Natural killer cell (primary cell): ENCODE measurements around the gene MTG1. TPM values are rescaled to one million over a fixed set of nuclear protein-coding genes. Genes with fewer than 3 reads are reported as not detected.

Source experiments
- ATAC-seq, 3 donors: fragments of 150-1000 bp in 2 of 3; fragments of 200-7000 bp in 1 of 3; cut with Tn5 transposase; 1 replicate in 1 of 3; 2 replicates in 2 of 3; pipeline ENCODE4 v1.10.0; 2021; ENCODE audit warnings: mild to moderate bottlenecking in 2 of 3, moderate library complexity in 2 of 3
- DNase-seq, 2 donors: peaks; one replicate each; pipeline versions ENCODE4 v3.0.0 to v3.0.0-alpha.2; 2013 to 2021; ENCODE audit warnings: mixed read lengths in 1 of 2
- H3K27ac ChIP-seq: one replicate; pipeline ENCODE4 v1.5.1; 2013; ENCODE audit warnings: mild to moderate bottlenecking, low read length
- H3K27me3 ChIP-seq: one replicate; pipeline ENCODE4 v1.6.1; 2013; ENCODE audit warnings: low read length; ENCODE audit not compliant: control insufficient read depth, insufficient read depth
- H3K36me3 ChIP-seq: one replicate; pipeline ENCODE4 v1.6.1; 2013; ENCODE audit warnings: low read length; ENCODE audit not compliant: control insufficient read depth, insufficient read depth
- H3K4me1 ChIP-seq: one replicate; pipeline ENCODE4 v1.6.1; 2013; ENCODE audit warnings: low read length; ENCODE audit not compliant: control insufficient read depth, insufficient read depth
- H3K4me3 ChIP-seq: one replicate; pipeline ENCODE4 v1.5.1; 2013; ENCODE audit warnings: low read length
- H3K9me3 ChIP-seq: one replicate; pipeline ENCODE4 v1.6.1; 2013; ENCODE audit warnings: low read length; ENCODE audit not compliant: control insufficient read depth, insufficient read depth
- H3K27ac Mint-ChIP-seq, 2 donors: one replicate each; pipeline ENCODE4 v1.8.0; 2022; ENCODE audit warnings: mild to moderate bottlenecking in 2 of 2, mixed read lengths in 2 of 2, moderate library complexity in 1 of 2
- H3K27me3 Mint-ChIP-seq, 2 donors: one replicate each; pipeline ENCODE4 v1.8.0; 2022; ENCODE audit warnings: low read depth in 2 of 2, mixed read lengths in 2 of 2
- H3K36me3 Mint-ChIP-seq: one replicate; pipeline ENCODE4 v1.8.0; 2022; ENCODE audit warnings: mixed read lengths
- H3K4me1 Mint-ChIP-seq, 2 donors: one replicate each; pipeline ENCODE4 v1.8.0; 2022; ENCODE audit warnings: mixed read lengths in 2 of 2
- H3K4me3 Mint-ChIP-seq: one replicate; pipeline ENCODE4 v1.8.0; 2022; ENCODE audit warnings: mild to moderate bottlenecking, moderate library complexity, mixed read lengths
- H3K9me3 Mint-ChIP-seq, 2 donors: one replicate each; pipeline ENCODE4 v1.8.0; 2022; ENCODE audit warnings: mixed read lengths in 2 of 2
- CTCF ChIP-seq: fragments of 200-600 bp; IDR thresholded peaks from one replicate; pipeline ENCODE4 v1.8.0; 2022; ENCODE audit warnings: antibody characterized with exemption
- WGBS: methylation state at CpG from one replicate; pipeline ENCODE4 v1.1.7; 2013; ENCODE audit warnings: missing lambda C conversion rate; ENCODE audit not compliant: insufficient coverage; 5-methylcytosine and 5-hydroxymethylcytosine counted together
- intact Hi-C: fragments of 100-400 bp; cut with micrococcal nuclease; formaldehyde crosslinking; loops from one replicate; pipeline ENCODE4 v1.14.2; 2022
- total RNA-seq, 4 donors: library from RNA; stranded (reverse); fragments of 120-200 nt in 1 of 4; gene quantifications; one replicate each; pipeline versions ENCODE4 v1.2.3 to v1.2.4, GENCODE V29; 2013 to 2022

MTG1 gene
- total RNA-seq, 3 donors from 2014 or later (not counting 1 experiment from before 2014, with no cell fraction given): 64.3 to 76.3 (median 67.1) TPM

- no peak overlapping the region for H3K4me3 Mint-ChIP-seq
- H3K4me1 Mint-ChIP-seq: peaks cover 13 to 34% of the 10 kb centered on the region in 2 donors
- H3K9me3 Mint-ChIP-seq: peaks cover 15 to 16% of the 10 kb centered on the region in 2 donors
- Histone ChIP-seq H3K27ac (no peak overlapping the region), H3K27me3 (peaks cover 3% of the 10 kb centered on the region), H3K36me3 (no peaks in the 10 kb centered on the region), H3K4me3 (no peak overlapping the region), H3K4me1 (peaks cover 29% of the 10 kb centered on the region), H3K9me3 (peaks cover 13% of the 10 kb centered on the region)
- ATAC-seq (no peak), DNase-seq (no peak)
- no peak for TF ChIP-seq CTCF
- H3K27me3 Mint-ChIP-seq: peaks cover 2 to 13% of the 10 kb centered on the region in 2 donors
- intact Hi-C loops: loop anchor here (10.0 kb wide), 1 partner anchor 50 kb away; no protein-coding TSS in a partner anchor
- peaks cover 26% of the 10 kb centered on the region for H3K36me3 Mint-ChIP-seq
- no peak overlapping the region for H3K27ac Mint-ChIP-seq
- 96% methylated on average over 21 of the region's 22 CpGs for WGBS
Measured at GRCh38 chr10:133445268-133445732, 51.3 kb downstream of the MTG1 start.

GRCh38 chr10:133445751-133446708 lies 52.1 kb downstream of the MTG1 start:
- Histone ChIP-seq H3K9me3 (peaks cover 13% of the 10 kb centered on the region), H3K4me3 (no peak overlapping the region), H3K36me3 (no peaks in the 10 kb centered on the region), H3K27ac (no peak overlapping the region), H3K4me1 (peaks cover 24% of the 10 kb centered on the region), H3K27me3 (peaks cover 3% of the 10 kb centered on the region)
- H3K36me3 Mint-ChIP-seq: peaks cover 26% of the 10 kb centered on the region
- no peak overlapping the region for H3K27ac Mint-ChIP-seq
- DNase-seq (peak in 1 of 2 donors; percentile 13), ATAC-seq (no peak)
- peaks cover 2 to 13% of the 10 kb centered on the region in 2 donors for H3K27me3 Mint-ChIP-seq
- TF ChIP-seq CTCF: no peak
- WGBS: 65% methylated on average over 80 of the region's 80 CpGs
- H3K4me1 Mint-ChIP-seq: peaks cover 13 to 34% of the 10 kb centered on the region in 2 donors
- H3K9me3 Mint-ChIP-seq: peaks cover 15 to 16% of the 10 kb centered on the region in 2 donors
- no peak overlapping the region for H3K4me3 Mint-ChIP-seq
- intact Hi-C loops: loop anchor here (10.0 kb wide), 1 partner anchor 49 kb away; no protein-coding TSS in a partner anchor

- H3K9me3 Mint-ChIP-seq: peaks cover 15 to 16% of the 10 kb centered on the region in 2 donors
- H3K4me1 Mint-ChIP-seq: peaks cover 12 to 28% of the 10 kb centered on the region in 2 donors
- no peak for TF ChIP-seq CTCF
- H3K9me3 ChIP-seq: peaks cover 13% of the 10 kb centered on the region
- H3K27me3 ChIP-seq: peaks cover 3% of the 10 kb centered on the region
- WGBS: 86% methylated on average over 11 of the region's 11 CpGs
- intact Hi-C loops: loop anchor here (10.0 kb wide), 1 partner anchor 48 kb away; no protein-coding TSS in a partner anchor
- no peak overlapping the region for H3K27ac ChIP-seq
- H3K36me3 Mint-ChIP-seq: peaks cover 26% of the 10 kb centered on the region
- ATAC-seq (no peak), DNase-seq (no peak)
- no peaks in the 10 kb centered on the region for H3K36me3 ChIP-seq
- H3K4me3 Mint-ChIP-seq: no peak overlapping the region
- peaks cover 16% of the 10 kb centered on the region for H3K4me1 ChIP-seq
- peaks cover 2 to 13% of the 10 kb centered on the region in 2 donors for H3K27me3 Mint-ChIP-seq
- H3K4me3 ChIP-seq: no peak overlapping the region
- no peak overlapping the region for H3K27ac Mint-ChIP-seq
Measured at GRCh38 chr10:133446979-133447378, 53.0 kb downstream of the MTG1 start.
